NOMO-1 (cell line): ENCODE measurements around the gene NT5DC4.

Experiments used
- DNase-seq, 2 experiments: peaks; one replicate each; lab custom pipeline; 2025; ENCODE audit not compliant: unreplicated experiment in 2 of 2; lab: John Stamatoyannopoulos, UW

Gene NT5DC4

DNA sequence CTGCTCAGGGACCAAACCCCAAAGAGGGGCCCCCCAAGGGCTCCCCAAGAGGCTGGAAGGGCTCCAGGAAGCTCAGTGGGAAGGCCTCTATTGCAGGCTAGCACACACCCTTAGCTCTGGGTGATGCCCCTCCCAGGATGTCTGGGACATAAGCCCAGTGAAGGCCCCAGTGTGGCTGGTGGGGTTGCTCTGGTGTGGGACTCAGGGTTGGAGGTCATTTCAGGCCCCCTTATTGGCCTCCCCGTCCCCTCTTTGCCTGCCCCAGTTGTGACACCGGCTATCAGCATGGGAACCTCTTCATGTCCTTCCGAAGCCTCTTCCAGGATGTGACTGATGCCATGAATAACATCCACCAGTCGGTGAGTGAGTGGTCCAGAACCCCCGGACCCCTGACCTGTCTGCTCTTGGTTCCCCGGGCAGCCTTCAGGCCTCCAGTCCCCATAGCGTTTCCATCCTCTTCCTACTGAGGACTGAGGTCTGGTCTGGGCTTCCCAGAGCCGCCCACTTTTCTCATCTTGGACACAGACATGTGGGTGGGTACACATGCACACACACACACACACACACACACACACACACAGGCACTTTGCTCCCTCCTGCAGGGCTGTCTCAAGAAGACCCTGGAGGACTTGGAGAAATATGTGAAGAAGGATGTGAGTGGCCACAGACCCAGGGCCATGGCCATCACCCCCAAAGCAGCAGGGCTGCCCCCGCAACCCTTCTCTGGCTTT lies 2.2 kb downstream of the NT5DC4 start:
- DNase-seq, result no peak

DNA sequence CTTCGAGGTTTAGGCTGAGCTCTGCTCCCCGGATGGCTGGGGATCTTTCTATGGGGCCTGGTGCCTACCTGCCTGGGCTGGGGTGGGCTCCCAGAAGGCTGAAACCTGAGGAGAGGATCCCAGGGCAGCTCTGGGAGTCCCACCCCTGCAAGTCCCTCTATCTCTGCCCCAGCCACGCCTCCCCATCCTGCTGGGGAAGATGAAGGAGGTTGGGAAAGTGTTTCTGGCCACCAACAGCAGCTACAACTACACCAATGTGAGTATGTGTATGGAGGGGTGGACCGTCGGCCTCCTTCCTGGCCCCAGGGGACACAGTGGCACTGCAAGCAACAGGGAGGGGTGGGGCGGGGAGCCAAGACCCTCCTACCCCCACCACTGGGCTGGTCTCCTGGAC lies 2.7 kb downstream of the NT5DC4 start:
- DNase-seq, result no peak

DNA sequence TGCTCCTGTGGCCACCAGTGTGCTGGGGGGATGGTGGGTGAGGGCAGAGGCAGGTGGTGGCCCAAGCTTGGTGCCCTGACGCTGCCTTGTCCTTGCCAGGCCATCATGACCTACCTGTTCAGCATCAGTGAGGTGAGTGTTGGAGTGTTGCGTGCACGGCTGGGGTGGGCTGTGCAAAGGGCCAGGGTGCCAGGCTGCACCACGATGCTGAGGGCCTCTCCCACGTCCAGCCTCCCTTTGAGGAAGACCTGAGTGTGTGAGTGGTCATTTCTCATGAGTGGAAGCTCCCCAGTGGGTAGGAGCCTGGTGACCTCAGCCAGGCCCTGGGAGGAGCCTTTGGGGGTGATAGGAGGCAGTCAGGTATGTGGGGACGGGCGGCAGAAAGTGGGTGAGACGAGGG lies 3.2 kb downstream of the NT5DC4 start:
- DNase-seq, result no peak

DNA sequence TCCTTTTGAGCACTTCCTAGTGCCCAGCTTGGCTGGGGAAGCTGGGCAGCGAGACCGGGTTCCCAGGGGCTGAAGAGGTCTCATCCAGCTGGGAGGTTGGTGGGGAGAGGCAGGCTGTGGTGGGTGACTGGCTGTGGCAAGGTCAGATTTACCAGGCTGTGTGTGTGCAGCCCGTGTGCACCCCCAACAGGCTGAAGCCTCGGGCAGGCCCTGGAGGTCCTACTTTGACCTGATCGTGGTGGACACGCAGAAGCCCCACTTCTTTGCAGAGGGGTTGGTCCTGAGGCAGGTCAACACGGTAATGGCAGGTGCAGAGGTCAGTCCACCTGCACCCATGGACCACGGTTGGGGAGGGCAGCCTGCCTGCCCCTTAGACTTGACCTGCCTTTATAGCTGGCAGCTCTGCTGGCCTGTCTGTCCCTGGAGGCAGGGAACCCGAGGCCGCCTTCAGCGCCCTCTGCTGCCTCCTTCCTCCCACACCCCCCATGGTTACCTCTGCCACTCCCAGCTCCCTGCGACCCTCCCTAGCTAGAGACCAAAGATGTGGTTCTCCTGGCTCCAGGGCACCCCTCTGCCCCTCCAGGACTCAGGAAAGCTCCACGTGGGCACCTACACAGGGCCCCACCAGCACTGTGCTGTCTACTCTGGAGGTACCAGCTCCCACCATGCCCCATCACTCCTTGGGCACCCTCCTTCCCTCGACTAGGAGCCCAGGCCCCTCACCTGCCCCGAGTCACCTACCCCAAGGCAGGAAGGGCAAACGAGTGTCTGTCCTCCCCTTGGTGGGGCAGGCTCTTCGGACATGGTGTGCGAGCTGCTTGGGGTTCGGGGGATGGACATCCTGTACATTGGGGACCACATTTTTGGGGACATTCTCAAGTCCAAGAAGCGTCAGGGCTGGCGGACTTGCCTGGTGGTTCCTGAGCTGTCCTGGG lies 4.0 kb downstream of the NT5DC4 start:
- DNase-seq, result peak in 1 of 2 experiments; percentile 48

DNA sequence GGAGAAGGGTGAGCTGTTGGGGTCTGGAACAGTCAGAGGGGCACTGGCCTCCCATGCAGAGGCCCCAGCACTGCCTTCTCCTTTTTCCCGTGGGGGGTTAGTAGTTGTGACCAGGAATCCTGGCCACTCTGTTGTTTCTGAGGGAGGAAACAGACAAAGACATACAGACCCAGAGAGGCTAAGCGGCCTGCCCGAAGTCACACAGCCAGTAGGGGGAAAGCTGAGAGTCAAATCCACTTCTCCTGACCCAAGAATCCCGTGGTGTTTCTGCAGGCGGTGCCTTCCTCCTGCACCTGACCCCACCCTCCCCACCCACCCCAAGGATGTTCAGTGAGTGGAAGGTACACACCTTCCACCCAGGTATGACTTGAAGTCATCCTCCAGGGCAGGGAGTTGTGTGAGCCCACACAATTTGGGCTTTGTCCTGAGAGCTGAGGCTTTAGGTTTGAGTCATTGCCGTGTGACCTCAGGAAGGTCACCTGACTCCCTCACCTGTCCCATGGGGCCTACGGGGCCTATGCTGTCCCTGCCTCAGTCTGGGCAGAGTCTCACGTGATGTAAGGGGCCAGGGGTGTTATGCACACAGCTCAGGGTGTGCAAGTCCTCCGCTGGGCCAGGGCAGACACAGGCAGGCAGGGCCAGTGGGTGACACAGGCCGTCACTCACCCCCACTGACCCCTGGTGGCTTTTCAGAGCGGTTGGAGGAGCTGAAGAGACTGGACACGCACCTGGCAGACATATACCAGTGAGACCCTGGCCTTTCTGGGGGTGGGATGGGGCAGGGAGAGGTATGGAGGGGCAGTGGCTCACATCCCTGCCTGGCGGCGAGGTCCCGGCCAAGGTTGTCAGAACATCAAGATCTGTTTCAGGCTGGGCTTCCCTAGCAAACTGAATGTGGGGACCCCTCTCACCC lies 5.0 kb downstream of the NT5DC4 start:
- no peak for DNase-seq

DNA sequence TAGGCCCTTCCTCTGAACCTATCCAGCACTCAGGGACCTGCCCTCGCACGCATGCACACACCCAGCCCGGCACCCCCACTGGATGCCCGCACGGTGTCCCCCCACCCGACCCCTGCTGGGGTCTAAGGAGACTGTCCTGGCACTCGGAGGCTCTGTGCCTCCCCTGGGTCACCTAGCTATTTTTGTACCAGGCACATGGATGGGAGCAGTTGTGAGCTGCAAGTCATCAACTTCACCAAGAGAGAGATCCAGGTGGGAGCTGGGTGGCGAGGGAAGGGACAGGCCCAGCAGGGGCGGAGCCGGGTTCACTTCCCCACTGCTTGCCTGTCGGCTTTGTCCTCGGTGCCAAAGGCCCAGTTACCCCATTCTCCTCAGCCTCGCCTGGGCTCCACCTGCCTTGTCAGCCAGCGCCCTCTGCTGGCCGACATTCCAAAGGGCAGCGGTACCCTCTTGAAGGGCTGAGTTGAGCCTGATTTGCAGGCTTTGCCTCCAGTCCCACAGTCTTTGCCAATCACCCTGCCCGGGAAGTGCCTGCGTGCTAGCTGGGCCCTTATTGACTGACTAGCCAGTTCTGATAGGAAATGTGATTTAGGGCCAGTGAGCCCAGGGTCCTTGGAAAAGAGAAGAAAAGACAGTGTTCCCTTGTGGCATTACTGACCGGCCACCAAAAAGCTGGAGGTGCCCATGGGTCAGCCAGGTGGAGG lies 5.8 kb downstream of the NT5DC4 start:
- peak; percentile 89 to 93 for DNase-seq

DNA sequence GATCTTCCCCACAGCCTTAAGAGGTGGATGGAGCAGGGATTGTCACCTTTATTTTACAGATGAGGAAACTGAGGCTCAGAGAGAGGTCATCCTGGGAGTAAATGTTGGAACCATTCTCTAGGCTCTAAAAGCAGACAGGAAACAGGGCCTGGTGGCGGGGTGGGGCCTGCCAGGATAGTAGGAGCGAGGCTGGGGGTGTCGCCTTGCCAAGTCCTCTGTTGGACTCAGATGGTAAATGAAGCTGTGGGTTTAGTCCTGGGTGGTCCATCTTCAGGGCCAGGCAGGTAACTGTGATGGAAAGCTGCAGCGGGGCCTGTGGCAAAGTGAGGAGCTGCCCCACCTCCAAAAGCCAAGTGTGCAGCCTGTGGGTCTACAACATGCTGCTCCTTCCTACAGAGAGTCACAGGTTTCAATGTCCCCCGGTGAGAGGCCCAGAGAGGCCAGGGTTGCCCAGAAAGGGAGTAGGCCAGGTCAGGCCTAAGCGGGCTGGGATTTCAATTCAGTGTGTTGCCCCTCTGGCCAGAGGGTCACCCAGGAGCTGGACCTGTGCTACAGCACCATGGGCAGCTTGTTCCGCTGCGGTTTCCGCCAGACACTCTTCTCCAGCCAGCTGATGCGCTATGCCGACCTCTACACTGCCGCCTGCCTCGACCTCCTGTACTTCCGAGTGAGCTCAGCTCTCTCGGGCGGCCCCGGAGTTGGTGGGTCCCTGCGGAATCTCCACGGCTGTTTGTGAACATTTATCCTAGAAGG lies 6.6 kb downstream of the NT5DC4 start:
- no peak for DNase-seq

DNA sequence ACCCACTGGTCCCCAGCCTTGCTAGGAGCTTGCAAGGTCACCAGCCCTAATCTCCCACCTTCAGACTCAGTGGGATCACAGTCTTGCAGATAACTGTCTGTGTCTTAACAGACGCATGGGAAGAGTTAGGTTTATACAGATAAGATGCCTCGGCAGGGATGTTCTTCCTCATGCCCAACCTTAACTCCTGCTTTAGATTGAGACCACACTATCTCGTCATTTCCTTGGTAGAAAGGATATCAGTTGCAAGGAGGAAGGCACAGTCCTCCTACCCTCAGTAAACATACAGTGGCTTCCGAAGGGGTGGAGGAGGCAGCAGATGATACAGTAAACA lies 7.2 kb downstream of the NT5DC4 start:
- DNase-seq, result no peak

DNA sequence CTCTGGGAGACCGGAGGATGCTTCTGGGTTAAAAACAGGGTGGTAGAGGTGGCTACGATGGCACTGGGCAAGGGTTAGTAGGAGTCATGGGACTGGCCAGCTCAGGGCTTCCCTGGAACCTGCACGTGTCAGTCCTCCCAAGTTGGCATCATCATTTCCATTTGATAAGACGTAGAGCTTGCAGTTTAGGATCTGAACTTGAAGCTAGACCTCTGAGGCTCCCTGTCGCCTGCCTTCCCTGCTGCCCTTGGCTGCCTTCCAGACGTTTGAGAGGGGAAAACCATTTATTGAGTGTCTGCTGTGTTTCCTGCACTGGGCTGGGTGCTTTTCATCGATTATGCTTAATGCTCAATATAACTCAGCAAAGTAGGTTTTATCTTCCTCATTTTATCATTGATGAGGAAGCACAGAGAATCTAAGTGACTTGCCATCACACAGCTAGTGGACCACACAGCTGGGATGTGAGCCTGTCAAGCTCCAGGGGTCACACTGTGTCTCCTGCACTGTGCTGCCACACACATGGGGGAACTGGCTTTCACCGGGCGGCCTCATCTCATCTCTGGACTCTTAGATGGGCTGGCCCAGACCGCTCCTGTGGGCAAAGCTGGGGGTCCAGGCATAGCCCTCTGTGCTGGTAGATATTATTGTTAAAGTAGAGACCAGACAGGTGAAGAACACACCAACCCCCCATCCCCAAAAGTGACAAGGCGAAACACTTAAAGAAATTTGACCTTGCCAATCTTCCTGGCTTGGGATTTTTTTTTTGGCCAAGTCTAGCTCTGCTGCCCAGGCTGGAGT lies 7.8 kb downstream of the NT5DC4 start:
- no peak for DNase-seq

DNA sequence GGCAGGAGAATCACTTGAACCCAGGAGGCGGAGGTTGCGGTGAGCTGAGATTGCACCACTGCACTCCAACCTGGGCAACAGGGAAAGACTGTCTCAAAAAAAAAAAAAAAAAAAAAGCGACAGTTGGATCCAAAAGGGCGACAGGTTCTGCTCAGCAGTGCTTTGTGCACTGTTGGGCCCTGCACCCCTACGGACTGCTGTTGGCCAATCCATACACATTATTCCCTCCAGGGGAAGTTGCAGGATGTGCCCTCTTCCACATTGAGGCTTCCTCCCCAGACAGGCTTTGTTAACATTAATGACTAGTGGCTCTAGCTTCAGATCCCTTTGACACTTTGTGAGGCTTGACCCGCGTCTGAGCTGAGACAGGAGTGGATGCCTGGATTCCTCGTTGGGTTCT lies 9.4 kb downstream of the NT5DC4 start:
- no peak for DNase-seq

DNA sequence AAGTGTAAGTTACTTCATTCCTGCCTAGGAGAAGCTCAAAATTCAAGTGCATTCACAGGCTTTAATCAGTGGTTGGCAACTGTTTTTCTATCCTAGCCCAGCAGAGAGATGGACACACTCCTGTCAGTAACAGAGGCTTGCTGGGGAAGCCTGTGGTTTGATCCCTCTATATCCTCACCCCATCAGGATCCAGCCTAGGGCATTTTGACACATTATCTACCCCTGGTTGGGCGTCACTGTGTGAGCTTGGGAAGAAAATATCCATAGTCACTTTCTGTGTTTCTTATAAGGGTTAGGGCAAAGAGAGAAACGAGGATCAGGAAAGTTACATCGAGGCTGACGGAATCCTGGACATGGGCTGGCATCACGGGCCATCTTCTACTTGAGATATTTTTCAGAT lies 10.0 kb downstream of the NT5DC4 start:
- DNase-seq, result no peak

DNA sequence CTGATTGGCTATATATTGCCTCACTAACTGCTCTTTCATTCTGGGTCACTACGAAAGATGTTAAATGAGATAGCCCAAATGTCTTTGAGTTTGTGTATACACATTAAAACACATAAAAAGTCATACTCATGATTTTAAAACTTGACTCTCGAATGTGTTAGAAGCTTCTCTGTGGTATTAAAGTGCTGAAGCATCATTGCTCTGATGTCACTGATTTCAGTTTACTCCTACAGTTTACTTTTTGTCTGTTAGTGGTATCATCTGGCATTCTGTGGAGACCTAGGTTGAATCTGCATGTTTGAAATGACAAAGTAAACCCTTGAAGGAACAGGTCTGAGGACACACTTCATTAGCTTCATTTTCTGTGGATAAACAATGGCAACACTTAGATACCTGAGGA lies 10.7 kb downstream of the NT5DC4 start:
- no peak for DNase-seq

DNA sequence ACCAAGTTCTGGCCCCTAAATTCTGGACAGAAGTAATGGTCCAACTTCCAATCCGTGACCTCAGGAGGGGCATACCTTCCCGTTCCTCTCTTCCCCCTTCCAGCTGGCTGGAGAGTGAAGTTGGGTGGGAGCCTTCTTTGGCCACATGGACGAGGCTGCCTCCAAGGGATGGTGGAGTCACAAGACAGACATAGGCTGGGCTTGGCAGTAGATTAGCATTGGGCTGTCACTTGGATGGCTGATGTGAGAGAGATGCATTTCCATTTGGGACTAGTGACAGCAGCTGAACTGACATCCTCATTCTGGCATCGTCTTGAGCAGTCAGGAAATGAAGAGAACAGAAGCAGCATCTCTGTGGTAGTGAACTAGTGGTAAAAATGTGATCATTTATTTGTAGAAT lies 12.6 kb downstream of the NT5DC4 start:
- no peak for DNase-seq

DNA sequence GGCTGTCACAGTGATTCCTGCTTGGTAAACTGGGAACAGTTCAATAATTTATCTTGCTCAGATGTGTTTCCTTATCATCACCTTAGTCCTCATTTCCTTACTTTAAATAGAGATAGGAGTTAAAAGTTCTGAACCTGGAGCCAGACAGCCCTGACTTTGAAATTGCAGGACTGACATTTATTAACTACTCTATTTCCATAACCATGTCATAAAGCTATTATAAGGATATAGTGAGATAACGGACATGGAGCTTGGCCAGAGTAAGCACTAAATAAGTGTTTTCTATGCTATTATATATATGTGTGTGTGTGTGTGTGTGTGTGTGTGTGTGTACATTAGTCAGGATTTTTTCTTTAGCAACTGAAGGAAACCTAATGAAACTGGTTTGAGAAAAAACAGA lies 13.1 kb downstream of the NT5DC4 start:
- DNase-seq, result no peak

DNA sequence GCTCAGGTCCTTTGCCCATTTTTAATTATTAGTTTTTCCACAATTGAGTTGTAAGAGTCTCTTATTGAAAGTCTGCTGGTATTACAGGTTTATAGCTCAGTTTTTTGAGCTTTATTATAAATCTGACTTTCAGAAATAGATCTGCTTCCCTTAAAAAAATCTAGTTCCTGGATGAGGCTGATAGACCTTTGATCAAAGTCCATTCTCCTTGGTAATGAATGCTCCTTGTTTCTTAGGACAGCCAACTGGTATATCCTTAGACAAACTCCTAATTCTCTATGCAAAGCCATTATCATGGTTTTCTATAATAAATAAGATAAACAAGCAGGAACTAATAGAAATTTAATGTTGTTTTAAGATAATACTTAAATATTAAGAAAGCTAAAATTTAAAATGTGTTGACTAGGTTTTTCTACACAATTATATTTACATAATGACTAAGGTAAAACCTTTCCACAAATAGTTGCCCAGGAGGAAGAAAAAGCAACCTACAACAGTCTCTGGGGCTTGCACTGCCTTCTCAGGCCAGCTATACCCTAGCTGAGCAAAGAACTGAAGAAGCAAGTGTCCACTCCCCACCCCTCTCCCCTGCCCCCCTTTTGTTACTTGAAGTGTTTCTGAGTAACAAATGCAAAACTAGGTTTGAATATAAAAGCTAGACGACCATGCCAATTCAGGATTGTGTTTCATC lies 16.9 kb downstream of the NT5DC4 start:
- no peak for DNase-seq

DNA sequence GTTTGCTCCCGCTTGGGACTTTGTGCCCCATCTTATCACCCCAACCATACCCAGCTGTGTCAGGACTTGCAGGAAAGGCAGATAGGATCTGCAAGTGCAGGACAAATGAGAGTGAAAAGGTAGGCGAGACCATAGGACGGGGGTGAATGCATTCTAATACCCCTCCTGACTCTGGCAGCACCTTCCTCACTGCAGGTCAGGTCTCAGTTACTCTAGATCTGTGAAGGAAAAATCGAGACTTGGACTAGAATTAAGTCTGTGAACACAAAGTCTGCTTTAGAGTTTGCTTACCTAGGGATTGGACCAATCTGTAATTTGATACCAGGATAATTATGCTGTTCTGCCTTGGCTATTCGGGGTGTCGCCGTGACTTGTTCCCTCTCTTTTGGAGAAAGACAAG lies 19.7 kb downstream of the NT5DC4 start:
- DNase-seq, result no peak

DNA sequence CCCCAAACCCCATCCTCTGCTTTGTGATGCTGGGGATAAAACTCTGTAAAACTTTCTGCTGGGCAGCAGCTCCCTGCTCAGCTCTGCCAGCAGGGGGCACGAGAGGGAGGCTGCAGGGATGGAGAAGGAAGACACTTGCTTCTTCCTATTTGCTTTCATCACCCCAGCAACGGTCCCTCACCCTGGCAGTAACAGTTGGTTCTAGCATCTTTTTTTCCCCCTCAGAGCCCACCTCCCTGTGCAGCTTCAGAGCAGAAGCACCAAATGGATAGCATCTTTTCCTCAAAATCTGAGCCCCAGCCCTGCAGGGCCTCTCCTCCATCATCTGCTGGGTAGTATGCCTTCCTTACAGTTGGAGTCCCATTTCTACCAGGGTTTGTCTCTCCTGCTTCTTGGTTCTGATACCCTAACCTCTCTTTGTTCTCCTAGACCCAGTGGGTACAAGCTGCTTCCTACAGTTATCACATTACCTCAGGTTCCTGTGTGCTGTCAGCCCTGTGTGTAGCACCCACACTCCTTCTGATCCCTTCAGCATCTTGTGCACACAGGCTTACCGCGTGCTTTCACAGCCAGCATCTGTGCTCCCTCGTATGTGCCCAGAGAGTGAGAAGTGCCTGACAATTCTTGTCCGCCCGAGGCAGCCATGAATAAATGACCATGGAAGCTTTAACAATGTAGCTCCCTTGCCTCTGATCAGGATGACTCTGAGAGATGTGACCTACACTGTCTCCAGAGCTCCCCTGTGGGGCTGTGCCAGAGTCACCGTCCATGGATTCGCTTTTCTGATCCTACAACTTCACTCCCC lies 29.1 kb downstream of the NT5DC4 start:
- DNase-seq, result peak; percentile 43 to 59

DNA sequence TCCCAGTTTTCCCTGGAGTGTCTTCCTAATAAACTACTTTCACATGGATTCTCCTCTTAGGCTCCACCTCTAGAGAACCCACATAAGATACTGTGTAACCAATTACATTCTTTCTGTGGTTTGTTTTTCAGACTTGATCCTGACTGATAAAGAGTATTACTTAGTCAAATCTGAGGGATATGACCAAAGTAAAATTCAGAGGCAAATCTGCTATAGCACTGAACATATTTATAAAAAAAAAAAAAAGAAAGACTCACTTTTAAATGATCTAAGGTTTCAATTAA lies 29.7 kb downstream of the NT5DC4 start:
- no peak for DNase-seq
